NCI-H82 treated with DMSO at 0.1 percent for 48 hours (cell line): ENCODE results near the gene GSG1L.

Experiments used
- DNase-seq: peaks from one replicate; lab custom pipeline; 2025; ENCODE audit not compliant: unreplicated experiment; lab: John Stamatoyannopoulos, UW

The GSG1L gene

DNA sequence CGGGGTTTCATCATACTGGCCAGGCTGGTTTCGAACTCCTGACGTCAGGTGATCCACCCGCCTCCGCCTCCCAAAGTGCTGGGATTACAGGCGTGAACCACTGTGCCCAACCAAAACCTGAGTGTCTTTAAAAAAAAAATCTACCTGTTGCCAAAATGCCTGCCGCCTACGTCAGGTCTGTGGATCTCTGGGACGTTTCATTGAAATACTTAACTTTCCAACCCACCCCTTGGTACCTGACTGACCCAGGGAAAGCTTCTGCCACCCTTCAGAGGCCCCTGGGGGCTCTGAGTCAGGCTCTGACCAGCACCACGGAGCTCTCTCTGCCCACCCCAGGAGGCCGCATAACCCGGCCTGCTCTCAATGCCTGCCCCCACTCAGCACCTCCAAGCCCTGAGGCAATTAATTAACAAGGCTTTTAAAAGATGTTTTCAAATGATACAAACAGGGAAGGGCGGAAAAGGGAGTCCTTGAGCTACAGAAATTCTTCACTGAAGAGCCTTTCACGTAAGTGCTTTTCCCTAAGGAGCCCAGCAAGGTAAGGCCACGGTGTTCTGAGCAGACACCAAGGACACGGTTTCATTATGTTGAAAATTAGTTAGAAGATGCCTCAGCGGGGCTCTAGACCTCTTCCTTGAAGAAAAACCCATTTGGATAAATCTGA lies 29.3 kb upstream of the GSG1L start:
- DNase-seq: no peak

DNA sequence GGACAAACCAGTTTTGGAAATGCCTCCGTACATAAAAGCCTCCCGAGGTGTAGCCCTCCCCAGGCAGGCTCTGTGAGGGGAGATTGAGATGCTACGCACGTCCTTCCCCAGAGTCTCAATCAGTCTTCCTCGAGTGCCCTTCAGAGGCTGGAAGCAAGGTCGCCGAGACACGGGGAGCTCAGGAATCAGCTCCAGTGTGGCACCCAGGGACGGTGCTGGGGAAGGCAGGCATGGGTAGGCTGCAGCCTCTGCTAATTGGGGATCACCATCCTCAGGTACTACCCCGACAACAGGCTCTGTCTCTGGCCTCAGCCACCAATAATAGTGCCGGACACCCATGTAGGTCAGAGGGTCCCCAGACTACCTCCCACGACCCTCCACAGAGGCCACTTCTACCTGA lies 28.1 kb upstream of the GSG1L start:
- DNase-seq: no peak

GRCh38 chr16:28090646-28091377 lies 27.3 kb upstream of the GSG1L start:
- DNase-seq: no peak

GRCh38 chr16:28089992-28090365 lies 26.5 kb upstream of the GSG1L start:
- DNase-seq: no peak

DNA sequence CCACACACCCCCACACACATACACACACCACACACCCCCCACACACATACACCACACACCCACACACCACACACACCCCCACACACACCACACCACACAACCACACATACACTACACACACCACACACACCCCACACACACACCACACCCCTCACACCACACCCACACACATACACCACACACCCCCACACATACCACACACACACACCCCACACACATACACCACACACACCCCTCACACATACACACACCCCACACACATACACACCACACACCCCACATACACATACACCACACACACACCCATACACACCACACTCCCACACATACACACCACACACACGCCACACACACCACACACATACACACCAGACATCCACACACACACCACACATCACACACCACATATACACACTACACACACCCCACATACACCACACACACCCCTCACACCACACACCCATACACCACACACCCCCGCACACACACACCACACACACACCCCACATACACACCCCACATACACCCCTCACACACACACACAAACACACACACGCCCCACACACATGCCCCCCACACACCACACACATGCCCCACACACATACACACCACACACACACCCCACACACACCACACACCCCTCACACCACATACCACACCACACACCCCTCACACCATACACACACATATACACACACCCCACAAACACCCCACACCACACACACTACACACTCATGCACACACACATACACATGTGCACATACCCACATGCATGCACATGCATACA lies 25.9 kb upstream of the GSG1L start:
- no peak for DNase-seq

DNA sequence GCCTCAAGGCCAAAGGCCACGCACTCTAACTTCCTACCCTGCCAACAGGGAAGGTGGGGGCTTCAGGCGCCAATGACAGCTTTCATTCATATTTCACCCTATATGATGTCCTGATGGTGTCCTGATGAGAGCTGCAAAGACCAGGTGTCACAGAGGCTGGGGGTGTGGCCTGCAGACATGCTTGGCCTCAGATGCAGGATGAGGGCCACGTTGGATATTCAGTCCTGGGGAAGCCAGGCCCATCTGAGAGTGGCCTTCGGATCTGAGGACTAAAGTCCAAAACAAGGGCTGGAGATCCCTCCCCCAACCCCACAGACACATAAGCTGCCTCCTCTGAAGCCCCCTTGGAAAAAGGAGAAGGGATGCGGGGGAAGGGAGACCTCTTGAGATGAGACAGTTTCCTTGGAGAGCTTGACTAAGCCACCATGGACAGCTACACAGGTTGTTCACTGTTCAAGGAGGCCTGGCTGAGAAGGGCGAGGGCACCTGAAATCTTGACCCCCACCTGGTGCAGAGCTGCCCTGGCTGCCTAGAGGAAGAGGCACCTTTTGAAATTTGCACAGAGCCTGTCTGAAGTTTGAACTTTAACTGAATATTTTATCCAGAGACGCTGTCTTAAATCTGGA lies 24.3 kb upstream of the GSG1L start:
- no peak for DNase-seq

GRCh38 chr16:28087140-28087660 lies 23.7 kb upstream of the GSG1L start:
- no peak for DNase-seq

DNA sequence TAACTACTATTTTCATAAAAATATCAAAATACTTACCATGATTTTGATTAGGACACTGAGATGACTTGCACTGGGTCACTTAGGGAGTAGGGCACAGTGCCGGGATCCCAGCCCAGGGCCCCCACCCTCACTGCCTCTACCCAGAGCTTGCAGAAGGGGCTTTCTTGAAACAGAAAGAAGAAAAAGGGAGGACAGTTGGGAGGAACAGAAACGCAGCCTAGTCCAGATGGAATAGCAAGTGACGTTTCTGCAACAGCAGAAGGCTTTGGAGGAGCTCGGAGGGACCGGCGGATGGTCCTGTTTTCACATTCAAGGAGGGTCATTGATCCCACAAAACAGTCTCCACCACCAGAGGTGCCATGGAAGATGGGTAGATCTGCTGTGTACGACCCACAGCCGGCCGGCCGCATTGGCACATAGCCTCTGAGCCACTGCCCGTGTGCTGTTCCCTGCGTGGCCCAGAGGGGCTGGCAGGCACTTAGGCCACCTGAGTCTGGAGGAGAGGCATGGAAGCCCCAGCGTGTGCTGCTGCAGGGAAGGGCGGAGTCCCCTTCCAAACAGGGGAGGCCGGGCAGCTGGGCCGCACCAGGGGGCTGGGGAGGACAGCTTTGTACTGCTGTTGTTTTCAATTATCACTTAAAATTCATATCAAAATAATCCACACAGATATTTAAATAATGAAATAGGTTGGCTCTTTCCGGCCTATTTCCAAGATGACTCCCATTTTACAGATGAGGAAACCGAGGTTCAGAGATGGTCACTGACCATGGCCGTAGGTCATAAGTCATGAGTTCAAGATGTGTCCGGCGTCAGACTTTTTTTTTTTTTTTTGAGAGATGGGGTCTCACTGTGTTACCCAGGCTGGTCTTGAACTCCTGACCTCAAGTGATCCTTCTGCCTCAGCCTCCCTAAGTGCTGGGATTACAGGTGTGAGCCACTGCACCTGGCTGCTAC lies 22.9 kb upstream of the GSG1L start:
- no peak for DNase-seq

DNA sequence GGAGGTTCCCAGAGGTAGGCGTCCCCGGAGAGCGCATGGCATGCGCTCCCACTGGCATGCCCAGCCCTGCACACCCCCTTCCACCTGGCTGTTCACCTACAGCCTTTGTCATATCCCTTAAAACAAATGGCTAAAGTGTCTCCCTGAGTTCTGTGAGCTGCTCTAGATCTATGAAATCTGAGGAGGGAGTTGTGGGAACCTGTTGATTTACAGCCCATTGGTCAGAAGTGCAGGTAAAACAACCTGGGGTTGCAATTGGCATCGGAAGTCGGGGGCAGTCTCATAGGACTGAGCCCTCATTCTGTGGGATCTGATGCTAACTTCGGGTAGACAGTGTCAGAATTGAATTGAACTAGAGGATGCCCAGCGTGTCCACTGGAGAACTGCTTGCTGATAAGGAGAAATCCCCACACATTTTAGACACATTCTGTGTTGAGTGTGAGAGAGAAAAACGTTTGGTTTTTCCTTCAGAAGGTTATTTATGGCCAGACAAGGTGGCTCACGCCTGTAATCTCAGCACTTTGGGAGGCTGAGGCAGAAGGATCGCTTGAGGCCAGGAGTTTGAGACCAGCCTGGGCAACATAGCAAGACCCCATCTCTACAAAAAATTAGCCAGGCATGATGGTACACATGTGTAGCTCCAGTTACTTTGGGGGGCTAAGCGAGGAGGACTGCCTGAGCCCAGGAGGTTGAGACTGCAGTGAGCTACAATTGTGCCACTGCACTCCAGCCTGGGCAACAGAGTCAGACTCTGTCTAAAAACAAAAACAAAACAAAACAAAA lies 22.1 kb upstream of the GSG1L start:
- DNase-seq: no peak

DNA sequence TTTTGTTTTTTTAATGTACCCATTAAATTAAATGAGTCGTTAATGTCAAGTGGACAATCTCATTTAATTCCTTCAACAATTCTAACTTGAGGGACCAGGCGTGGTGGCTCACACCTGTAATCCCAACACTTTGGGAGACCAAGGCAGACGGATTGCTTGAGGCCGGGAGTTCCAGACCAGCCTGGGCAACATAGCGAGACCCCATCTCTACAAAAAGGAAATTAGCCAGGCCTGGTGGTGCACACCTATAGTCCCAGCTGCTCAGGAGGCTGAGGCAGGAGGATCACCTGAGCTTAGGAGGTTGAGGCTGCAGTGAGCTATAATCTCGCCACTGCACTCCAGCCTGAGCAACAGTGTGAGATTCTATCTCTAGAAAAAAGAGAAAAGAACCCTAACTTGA lies 20.7 kb upstream of the GSG1L start:
- no peak for DNase-seq

GRCh38 chr16:28082624-28083023 lies 19.1 kb upstream of the GSG1L start:
- DNase-seq: peak; percentile 83

DNA sequence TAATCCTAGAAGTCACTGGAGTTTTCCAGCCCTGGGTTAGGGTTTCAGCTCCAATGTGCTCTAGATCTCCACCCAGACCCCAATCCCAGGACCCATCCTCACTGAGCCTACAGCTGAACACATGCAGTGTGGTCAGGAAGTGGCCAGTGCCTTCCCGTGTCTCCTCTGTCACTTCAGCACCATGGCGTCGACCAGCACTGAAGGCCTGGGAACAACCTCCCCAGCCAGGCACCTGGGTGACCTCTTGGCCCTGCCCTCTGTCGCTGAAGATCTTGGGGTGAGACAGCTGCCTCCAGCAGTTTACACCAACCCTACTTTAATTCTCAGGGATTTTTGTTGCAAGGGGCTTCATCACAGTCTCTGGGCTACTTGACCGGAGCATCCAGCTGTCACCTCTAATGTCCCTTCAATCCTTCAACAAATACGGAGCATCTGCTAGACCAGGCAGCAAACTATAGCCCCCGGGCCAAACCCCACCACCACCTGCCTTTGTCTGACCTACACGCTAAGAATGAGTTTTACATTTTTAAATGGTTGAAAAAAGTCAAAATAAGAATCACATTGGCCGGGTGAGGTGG lies 18.0 kb upstream of the GSG1L start:
- peak; percentile 74 for DNase-seq

GRCh38 chr16:28078261-28078660 lies 14.7 kb upstream of the GSG1L start:
- peak; percentile 80 for DNase-seq

DNA sequence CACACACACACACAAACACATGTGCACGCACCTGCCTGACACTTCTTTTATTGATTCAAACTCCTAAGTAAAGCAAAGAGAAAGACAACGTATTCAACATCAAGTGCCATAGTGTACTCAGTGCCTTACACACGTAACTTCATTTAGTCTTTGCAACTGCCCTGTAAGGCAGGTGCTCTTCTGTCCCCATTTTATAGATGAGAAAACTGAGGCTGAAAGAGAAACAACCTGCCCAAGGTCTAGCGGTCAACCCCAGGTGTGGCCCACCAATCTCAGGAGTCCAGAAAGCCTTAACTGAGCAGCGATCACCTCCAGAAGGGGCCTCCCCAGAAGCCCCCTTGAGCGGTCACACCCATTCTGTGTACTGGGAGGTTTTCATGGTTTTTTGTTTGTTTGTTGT lies 10.3 kb upstream of the GSG1L start:
- no peak for DNase-seq

DNA sequence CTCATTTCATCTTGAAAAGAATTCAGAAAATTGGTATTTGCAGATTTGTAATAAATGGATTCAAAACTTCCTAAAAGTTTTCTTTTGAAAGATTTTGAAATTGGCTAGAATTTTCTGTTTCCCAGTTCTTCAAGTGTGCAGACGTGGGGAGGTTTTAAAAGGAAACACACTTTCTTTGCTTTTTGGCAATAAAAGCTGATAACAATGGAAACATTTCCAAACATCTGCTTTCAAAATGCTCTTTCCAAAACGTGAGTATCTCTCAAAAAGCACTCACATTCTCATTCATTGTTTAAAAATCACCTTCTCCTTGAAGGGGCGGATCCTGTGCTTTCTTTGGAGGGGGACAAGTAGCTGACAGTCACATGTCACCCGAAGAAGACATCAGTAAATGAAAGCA lies 8.6 kb upstream of the GSG1L start:
- no peak for DNase-seq

DNA sequence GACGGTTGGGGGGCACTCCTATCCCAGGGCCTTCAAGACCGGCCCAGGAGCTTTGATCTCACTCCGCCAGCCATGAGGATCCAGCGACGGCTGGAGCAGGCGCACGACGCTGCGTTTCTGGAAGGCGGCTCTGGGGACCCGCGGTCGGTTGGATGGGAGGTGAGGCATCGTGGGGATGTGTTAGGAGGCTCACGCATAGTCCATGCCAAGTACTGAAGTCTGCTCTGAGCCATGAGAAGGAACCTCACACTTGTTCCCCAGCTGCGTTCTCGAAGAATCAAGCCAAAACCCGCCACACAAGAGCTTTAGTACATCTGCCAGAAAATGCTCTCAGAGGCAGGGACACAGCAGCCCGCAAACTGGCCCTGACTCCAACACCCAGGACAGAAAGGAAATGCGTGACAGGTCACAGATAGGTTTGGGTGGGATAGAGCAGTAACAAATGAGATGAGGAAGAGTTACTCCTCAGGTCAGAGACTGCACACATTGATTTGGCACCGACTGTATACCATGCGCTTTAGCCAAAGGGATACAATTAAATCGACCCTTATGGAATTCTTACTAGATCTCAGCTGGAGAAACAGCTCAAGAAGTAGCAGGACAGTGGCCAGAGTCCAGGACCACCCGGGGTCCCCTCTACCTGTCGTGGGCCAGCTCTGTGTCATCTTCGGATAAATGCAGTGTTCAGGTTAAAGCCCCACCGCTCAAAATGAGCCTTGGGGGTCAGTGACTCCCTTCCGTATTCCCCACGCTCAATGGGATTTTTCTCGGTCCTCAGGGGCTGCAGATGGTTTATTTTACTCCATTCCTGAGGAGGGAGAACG lies 6.7 kb upstream of the GSG1L start:
- DNase-seq: no peak

GRCh38 chr16:28068976-28069375 lies 5.5 kb upstream of the GSG1L start:
- DNase-seq: no peak
